Lung (tissue), 12 donors: ENCODE measurements around the gene NDUFA5. TPM values are rescaled to one million over a fixed set of nuclear protein-coding genes. Genes with fewer than 3 reads are reported as not detected.

ENCODE experiments used
- ATAC-seq: fragments of 200-7000 bp; cut with Tn5 transposase; one replicate; pipeline ENCODE4 v1.9.1; 2020; ENCODE audit warnings: moderate number of reproducible peaks; ENCODE audit not compliant: insufficient read depth, low FRiP score
- DNase-seq, 3 donors: peaks; one replicate each; pipeline ENCODE4 v3.0.0-alpha.2; 2013 to 2017
- H3K27ac ChIP-seq, 2 donors: one replicate each; pipeline ENCODE4 v1.5.1; 2013; ENCODE audit warnings: mild to moderate bottlenecking in 2 of 2, moderate library complexity in 2 of 2, control low read depth in 1 of 2, inconsistent platforms in 1 of 2, low read depth in 1 of 2, low read length in 1 of 2
- H3K27me3 ChIP-seq, 3 donors: one replicate each; pipeline ENCODE4 v1.5.1; 2013; ENCODE audit warnings: low read length in 2 of 3; ENCODE audit not compliant: control insufficient read depth in 3 of 3, insufficient read depth in 3 of 3
- H3K36me3 ChIP-seq, 4 donors: one replicate each; pipeline ENCODE4 v1.5.1; 2013; ENCODE audit warnings: low read length in 4 of 4, mild to moderate bottlenecking in 1 of 4, moderate library complexity in 1 of 4; ENCODE audit not compliant: control insufficient read depth in 4 of 4, insufficient read depth in 4 of 4
- H3K4me1 ChIP-seq, 5 donors: one replicate each; pipeline ENCODE4 v1.5.1; 2013; ENCODE audit warnings: low read length in 5 of 5, mild to moderate bottlenecking in 2 of 5, moderate library complexity in 1 of 5; ENCODE audit not compliant: control insufficient read depth in 5 of 5, insufficient read depth in 5 of 5
- H3K4me3 ChIP-seq: one replicate; pipeline ENCODE4 v1.5.1; 2013; ENCODE audit warnings: mild to moderate bottlenecking, control low read depth, moderate library complexity
- H3K9ac ChIP-seq, 2 donors: one replicate each; pipeline ENCODE4 v1.5.1; 2013; ENCODE audit warnings: low read length in 2 of 2, control low read depth in 1 of 2; ENCODE audit not compliant: insufficient read depth in 1 of 2
- H3K9me3 ChIP-seq, 4 donors: one replicate each; pipeline ENCODE4 v1.5.1; 2013; ENCODE audit warnings: low read length in 3 of 4, mild to moderate bottlenecking in 1 of 4, moderate library complexity in 1 of 4; ENCODE audit not compliant: control insufficient read depth in 4 of 4, insufficient read depth in 3 of 4
- WGBS, 2 donors: extraction: QIAGEN DNeasy Blood & Tissue Kit; methylation state at CpG; one replicate each; pipeline ENCODE4 v1.1.7; 2013; 5-methylcytosine and 5-hydroxymethylcytosine counted together
- polyA plus RNA-seq, 2 donors: library from polyadenylated mRNA; stranded (reverse); fragments of 200-250 nt; gene quantifications; one replicate each; pipeline ENCODE4 v1.2.1, GENCODE V29; 2013
- total RNA-seq, 2 donors: library from RNA; depleted of rRNA in 1 of 2; stranded (reverse); fragments of >200 nt in 1 of 2; gene quantifications; one replicate each; pipeline ENCODE4 v1.2.1, GENCODE V29; 2014 to 2021
- TF ChIP-seq, protein P1 (sequence below): IDR thresholded peaks from 2 replicates; pipeline ENCODE4 v1.5.1; 2012; ENCODE audit warnings: mild to moderate bottlenecking; ENCODE audit errors: control extremely low read depth, extremely low read depth
- donor health status: control.
- donor health status: control.
- donor health status: Bipolar disorder and iron deficiency.
- donor health status: healthy.
- donor health status: DM: yes; HTN: yes; CAD: no.

The NDUFA5 gene
- total and polyA plus RNA-seq, 4 donors = 36.5 to 104 (median 66.7) TPM

- Histone ChIP-seq H3K36me3 (no peaks in the 10 kb centered on the region), H3K4me3 (no peak overlapping the region), H3K9me3 (no peaks in the 10 kb centered on the region), H3K27me3 (peaks cover 0 to 5% (median 0%) of the 10 kb centered on the region in 3 donors), H3K9ac (no peak overlapping the region), H3K27ac (no peak overlapping the region), H3K4me1 (peaks cover 0 to 6% (median 3%) of the 10 kb centered on the region in 5 donors)
- no peak for ATAC-seq
- TF ChIP-seq, protein P1, sequence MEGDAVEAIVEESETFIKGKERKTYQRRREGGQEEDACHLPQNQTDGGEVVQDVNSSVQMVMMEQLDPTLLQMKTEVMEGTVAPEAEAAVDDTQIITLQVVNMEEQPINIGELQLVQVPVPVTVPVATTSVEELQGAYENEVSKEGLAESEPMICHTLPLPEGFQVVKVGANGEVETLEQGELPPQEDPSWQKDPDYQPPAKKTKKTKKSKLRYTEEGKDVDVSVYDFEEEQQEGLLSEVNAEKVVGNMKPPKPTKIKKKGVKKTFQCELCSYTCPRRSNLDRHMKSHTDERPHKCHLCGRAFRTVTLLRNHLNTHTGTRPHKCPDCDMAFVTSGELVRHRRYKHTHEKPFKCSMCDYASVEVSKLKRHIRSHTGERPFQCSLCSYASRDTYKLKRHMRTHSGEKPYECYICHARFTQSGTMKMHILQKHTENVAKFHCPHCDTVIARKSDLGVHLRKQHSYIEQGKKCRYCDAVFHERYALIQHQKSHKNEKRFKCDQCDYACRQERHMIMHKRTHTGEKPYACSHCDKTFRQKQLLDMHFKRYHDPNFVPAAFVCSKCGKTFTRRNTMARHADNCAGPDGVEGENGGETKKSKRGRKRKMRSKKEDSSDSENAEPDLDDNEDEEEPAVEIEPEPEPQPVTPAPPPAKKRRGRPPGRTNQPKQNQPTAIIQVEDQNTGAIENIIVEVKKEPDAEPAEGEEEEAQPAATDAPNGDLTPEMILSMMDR = no peak
- DNase-seq = no peak
- 95% methylated on average over 12 of the region's 12 CpGs for WGBS, 2 donors
Observed at GRCh38 chr7:123535517-123535916, 22.1 kb downstream of the NDUFA5 start.

- peaks cover 0 to 5% (median 0%) of the 10 kb centered on the region in 3 donors for H3K27me3 ChIP-seq
- ATAC-seq (peak; percentile 95), DNase-seq (peak; percentile 98 to 99 (median 98))
- H3K9me3 ChIP-seq = no peaks in the 10 kb centered on the region
- H3K27ac ChIP-seq = peak within 1 kb of the TSS; percentile 87 to 91
- H3K9ac ChIP-seq = peak within 1 kb of the TSS in 1 of 2 donors; percentile 69
- H3K36me3 ChIP-seq = no peaks in the 10 kb centered on the region
- peak within 1 kb of the TSS; percentile 51 for H3K4me3 ChIP-seq
- H3K4me1 ChIP-seq = peaks cover 0 to 6% (median 3%) of the 10 kb centered on the region in 5 donors
- WGBS, 2 donors = 0 to 1% methylated on average over 53 to 54 of the region's 54 CpGs
- TF ChIP-seq, protein P1 = no peak
Observed at GRCh38 chr7:123534383-123535260, 23.0 kb downstream of the NDUFA5 start, which contains the start of gene IQUB. Gene IQUB (minus strand): TSS chr7:123534595. CDS start chr7:123512340, 22,255 bp downstream.

DNA sequence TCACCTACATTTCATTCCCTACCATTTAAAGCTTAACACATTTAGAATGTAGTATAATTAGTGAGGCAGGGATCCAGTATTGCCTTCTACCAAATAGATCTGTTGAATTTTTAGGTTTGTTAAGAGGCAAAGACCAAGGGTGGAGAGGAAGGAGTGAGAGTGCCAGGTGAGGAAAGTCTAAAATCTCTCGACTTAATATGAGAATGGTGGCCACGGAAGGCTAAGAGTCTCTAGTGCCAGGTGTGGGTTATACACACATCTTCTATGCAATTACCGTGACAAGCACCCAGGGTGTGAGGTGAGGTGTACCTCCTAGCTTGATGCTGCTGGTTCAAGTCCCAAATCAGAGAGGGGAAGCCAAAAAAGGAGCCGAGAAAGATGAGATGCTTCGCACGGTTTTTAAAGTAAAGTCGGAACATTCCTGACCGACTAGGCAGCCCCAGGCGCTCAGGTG lies 23.7 kb downstream of the NDUFA5 start:
- H3K9me3 ChIP-seq = no peaks in the 10 kb centered on the region
- no peaks in the 10 kb centered on the region for H3K36me3 ChIP-seq
- H3K9ac ChIP-seq = peak overlapping the region in 1 of 2 donors; percentile 69
- TF ChIP-seq, protein P1 = no peak
- H3K4me1 ChIP-seq = peaks cover 0 to 6% (median 3%) of the 10 kb centered on the region in 5 donors
- H3K4me3 ChIP-seq = peak overlapping the region; percentile 51
- ATAC-seq (no peak), DNase-seq (no peak)
- H3K27me3 ChIP-seq = peaks cover 0 to 5% (median 0%) of the 10 kb centered on the region in 3 donors
- 3 to 7% methylated on average over 9 of the region's 9 CpGs for WGBS, 2 donors
- H3K27ac ChIP-seq = peak overlapping the region in 1 of 2 donors; percentile 91
